Measurements from ENCODE around the gene HMSD. TPM values are rescaled to one million over a fixed set of nuclear protein-coding genes. Genes with fewer than 3 reads are reported as not detected.

The HMSD gene
- total RNA-seq, 3 donors from 2014 or later, result 3.0 to 9.5 (median 6.8) TPM

- Mint-ChIP-seq H3K4me3 (peak within 1 kb of the TSS; percentile 88), H3K36me3 (ENCODE audit: insufficient read depth) (peaks cover 3% of the 10 kb centered on the region), H3K4me1 (ENCODE audit: low read depth) (peaks cover 41% of the 10 kb centered on the region), H3K27me3 (ENCODE audit: low read depth) (no peaks in the 10 kb centered on the region), H3K9me3 (no peaks in the 10 kb centered on the region)
- peak; percentile 92 for ATAC-seq
- peak; percentile 72 for DNase-seq
These were observed 21.1 kb downstream of the HMSD start, which contains the start of gene SERPINB8 for GRCh38 chr18:63969942-63970808. SERPINB8 (plus strand) TSS chr18:63970081; CDS start chr18:63978309, 8,228 bp downstream.

- Mint-ChIP-seq H3K4me3 (peak overlapping the region; percentile 88), H3K27me3 (ENCODE audit: low read depth) (no peaks in the 10 kb centered on the region), H3K36me3 (ENCODE audit: insufficient read depth) (peaks cover 3% of the 10 kb centered on the region), H3K9me3 (no peaks in the 10 kb centered on the region), H3K4me1 (ENCODE audit: low read depth) (peaks cover 42% of the 10 kb centered on the region)
- no peak for ATAC-seq
- no peak for DNase-seq
These were observed 21.7 kb downstream of the HMSD start for GRCh38 chr18:63970809-63971205.

GRCh38 chr18:63971320-63972001 lies 22.4 kb downstream of the HMSD start:
- H3K4me3 Mint-ChIP-seq, result peak overlapping the region; percentile 88
- no peaks in the 10 kb centered on the region for H3K27me3 Mint-ChIP-seq (ENCODE audit: low read depth)
- H3K36me3 Mint-ChIP-seq (ENCODE audit: insufficient read depth), result peaks cover 3% of the 10 kb centered on the region
- no peak for DNase-seq
- no peak for ATAC-seq
- peaks cover 42% of the 10 kb centered on the region for H3K4me1 Mint-ChIP-seq (ENCODE audit: low read depth)
- no peaks in the 10 kb centered on the region for H3K9me3 Mint-ChIP-seq

GRCh38 chr18:63972002-63972376 lies 22.9 kb downstream of the HMSD start:
- Mint-ChIP-seq H3K4me1 (ENCODE audit: low read depth) (peaks cover 42% of the 10 kb centered on the region), H3K27me3 (ENCODE audit: low read depth) (no peaks in the 10 kb centered on the region), H3K36me3 (ENCODE audit: insufficient read depth) (peaks cover 3% of the 10 kb centered on the region), H3K4me3 (peak overlapping the region; percentile 88), H3K9me3 (no peaks in the 10 kb centered on the region)
- DNase-seq (no peak), ATAC-seq (no peak)

GRCh38 chr18:63974991-63975390 lies 25.9 kb downstream of the HMSD start:
- peaks cover 4% of the 10 kb centered on the region for H3K36me3 Mint-ChIP-seq (ENCODE audit: insufficient read depth)
- DNase-seq, result no peak
- ATAC-seq, result no peak
- H3K4me1 Mint-ChIP-seq (ENCODE audit: low read depth), result peaks cover 36% of the 10 kb centered on the region
- no peaks in the 10 kb centered on the region for H3K27me3 Mint-ChIP-seq (ENCODE audit: low read depth)
- no peak overlapping the region for H3K4me3 Mint-ChIP-seq
- H3K9me3 Mint-ChIP-seq, result no peaks in the 10 kb centered on the region

- no peaks in the 10 kb centered on the region for H3K27me3 Mint-ChIP-seq (ENCODE audit: low read depth)
These were observed 26.5 kb downstream of the HMSD start for GRCh38 chr18:63975628-63976027.

GRCh38 chr18:63977040-63977439 lies 27.9 kb downstream of the HMSD start:
- DNase-seq (no peak), ATAC-seq (no peak)
- Mint-ChIP-seq H3K4me1 (ENCODE audit: low read depth) (peaks cover 22% of the 10 kb centered on the region), H3K36me3 (ENCODE audit: insufficient read depth) (peaks cover 16% of the 10 kb centered on the region), H3K27me3 (ENCODE audit: low read depth) (no peaks in the 10 kb centered on the region), H3K9me3 (no peaks in the 10 kb centered on the region), H3K4me3 (no peak overlapping the region)

More at GRCh38 chr18:63975628-63976027, 26.5 kb downstream of the HMSD start:
- Mint-ChIP-seq H3K9me3 (no peaks in the 10 kb centered on the region), H3K36me3 (ENCODE audit: insufficient read depth) (peaks cover 7% of the 10 kb centered on the region), H3K4me1 (ENCODE audit: low read depth) (peaks cover 35% of the 10 kb centered on the region), H3K4me3 (no peak overlapping the region)
- ATAC-seq (no peak), DNase-seq (no peak)

- H3K36me3 Mint-ChIP-seq (ENCODE audit: insufficient read depth), result peaks cover 29% of the 10 kb centered on the region
- H3K27me3 Mint-ChIP-seq (ENCODE audit: low read depth), result no peaks in the 10 kb centered on the region
- peaks cover 12% of the 10 kb centered on the region for H3K4me1 Mint-ChIP-seq (ENCODE audit: low read depth)
- H3K9me3 Mint-ChIP-seq, result no peaks in the 10 kb centered on the region
- DNase-seq, result peak; percentile 28
- H3K4me3 Mint-ChIP-seq, result no peak overlapping the region
- ATAC-seq, result peak; percentile 67 to 69
These were observed 30.4 kb downstream of the HMSD start for GRCh38 chr18:63979409-63979920.

GRCh38 chr18:63980027-63980426 lies 30.9 kb downstream of the HMSD start:
- Mint-ChIP-seq H3K9me3 (no peaks in the 10 kb centered on the region), H3K27me3 (ENCODE audit: low read depth) (no peaks in the 10 kb centered on the region), H3K36me3 (ENCODE audit: insufficient read depth) (peaks cover 31% of the 10 kb centered on the region), H3K4me3 (no peak overlapping the region), H3K4me1 (ENCODE audit: low read depth) (peaks cover 7% of the 10 kb centered on the region)
- DNase-seq (no peak), ATAC-seq (no peak)

GRCh38 chr18:63980896-63981460 lies 31.9 kb downstream of the HMSD start:
- Mint-ChIP-seq H3K27me3 (ENCODE audit: low read depth) (no peaks in the 10 kb centered on the region), H3K9me3 (no peaks in the 10 kb centered on the region), H3K36me3 (ENCODE audit: insufficient read depth) (peaks cover 32% of the 10 kb centered on the region), H3K4me3 (no peak overlapping the region), H3K4me1 (ENCODE audit: low read depth) (peaks cover 4% of the 10 kb centered on the region)
- DNase-seq (no peak), ATAC-seq (no peak)

GRCh38 chr18:63981719-63982118 lies 32.6 kb downstream of the HMSD start:
- Mint-ChIP-seq H3K36me3 (ENCODE audit: insufficient read depth) (peaks cover 39% of the 10 kb centered on the region), H3K4me1 (ENCODE audit: low read depth) (peaks cover 4% of the 10 kb centered on the region), H3K4me3 (no peak overlapping the region), H3K27me3 (ENCODE audit: low read depth) (no peaks in the 10 kb centered on the region), H3K9me3 (no peaks in the 10 kb centered on the region)
- no peak for DNase-seq
- no peak for ATAC-seq

- H3K4me3 Mint-ChIP-seq, result no peak overlapping the region
- ATAC-seq (no peak), DNase-seq (no peak)
- H3K36me3 Mint-ChIP-seq (ENCODE audit: insufficient read depth), result peaks cover 42% of the 10 kb centered on the region
- no peaks in the 10 kb centered on the region for H3K9me3 Mint-ChIP-seq
- peaks cover 4% of the 10 kb centered on the region for H3K4me1 Mint-ChIP-seq (ENCODE audit: low read depth)
- no peaks in the 10 kb centered on the region for H3K27me3 Mint-ChIP-seq (ENCODE audit: low read depth)
These were observed 33.3 kb downstream of the HMSD start for GRCh38 chr18:63982361-63982760.

GRCh38 chr18:63986885-63987284 lies 37.8 kb downstream of the HMSD start:
- no peaks in the 10 kb centered on the region for H3K27me3 Mint-ChIP-seq (ENCODE audit: low read depth)
- ATAC-seq (no peak), DNase-seq (no peak)
- H3K4me3 Mint-ChIP-seq, result no peak overlapping the region
- H3K36me3 Mint-ChIP-seq (ENCODE audit: insufficient read depth), result peaks cover 44% of the 10 kb centered on the region
- H3K9me3 Mint-ChIP-seq, result no peaks in the 10 kb centered on the region
- H3K4me1 Mint-ChIP-seq (ENCODE audit: low read depth), result no peaks in the 10 kb centered on the region

GRCh38 chr18:63987743-63988142 lies 38.6 kb downstream of the HMSD start:
- no peaks in the 10 kb centered on the region for H3K27me3 Mint-ChIP-seq (ENCODE audit: low read depth)
- no peak overlapping the region for H3K4me3 Mint-ChIP-seq
- no peak for ATAC-seq
- H3K4me1 Mint-ChIP-seq (ENCODE audit: low read depth), result peaks cover 4% of the 10 kb centered on the region
- H3K9me3 Mint-ChIP-seq, result peaks cover 4% of the 10 kb centered on the region
- H3K36me3 Mint-ChIP-seq (ENCODE audit: insufficient read depth), result peaks cover 38% of the 10 kb centered on the region
- no peak for DNase-seq
